Measurements from ENCODE around the gene TSPAN18.

DNA sequence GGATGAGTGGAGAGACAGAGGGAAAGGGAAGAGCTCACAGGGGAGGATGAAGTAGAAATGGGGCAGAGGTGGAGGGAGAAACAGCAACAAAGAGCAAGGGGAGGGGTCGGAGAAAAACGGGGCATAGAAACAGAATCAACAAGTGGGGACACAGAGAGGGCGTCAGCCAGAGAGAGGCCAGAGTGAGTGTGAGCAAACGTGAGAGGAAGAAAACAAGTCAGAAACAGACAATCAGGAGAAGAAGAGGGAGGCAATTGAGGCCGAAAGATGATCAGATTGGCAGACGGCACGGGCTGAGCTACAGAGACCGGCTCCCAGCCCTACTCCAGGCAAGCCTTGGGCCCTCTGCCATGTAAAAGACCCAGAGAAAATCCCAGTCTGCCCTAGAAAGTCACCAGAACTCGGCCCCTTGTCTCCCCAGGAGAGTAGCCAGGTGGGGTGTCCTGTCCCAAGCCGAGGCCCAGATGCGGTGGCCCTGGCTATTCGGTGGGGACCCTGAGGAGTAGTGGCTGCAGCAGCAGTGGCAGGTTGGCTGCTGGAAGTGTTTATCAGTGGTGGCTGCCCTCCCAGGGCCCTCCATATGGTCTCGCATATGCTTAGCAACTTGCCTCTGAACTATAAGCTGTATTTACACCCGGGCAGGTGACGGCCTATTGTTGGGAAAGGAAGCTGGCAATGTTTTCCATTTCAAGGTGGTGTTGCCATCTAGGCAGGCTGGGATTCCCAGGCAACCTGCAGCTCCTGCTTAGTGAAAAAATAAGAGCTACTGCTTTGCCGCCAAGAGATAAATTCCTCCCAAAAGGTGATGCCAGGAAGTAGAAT is 14.8 kb upstream of the TSPAN18 start:
- no peak for TF ChIP-seq SUZ12 (IDR thresholded peaks at IDR 0.05; ENCODE audit: extremely low read depth, insufficient read depth, insufficient read length)
- no peak for TF ChIP-seq ZNF274 (IDR thresholded peaks at IDR 0.05; ENCODE audit: low read depth, low read length)
- no peak for TF ChIP-seq YY1 (IDR thresholded peaks at IDR 0.05; ENCODE audit: insufficient read depth, insufficient read length)
